ENCODE measurements around the gene DLGAP1.

The DLGAP1 gene

GRCh38 chr18:3870914-3871313 is 584.2 kb downstream of the DLGAP1 start:
- ChIA-PET CTCF (interaction anchor here (0.8 to 5.9 kb wide), 24 partner anchors 11 to 588 kb away, joined by 3 to 107 read pairs (median 9); no protein-coding TSS in a partner anchor), POLR2A (no interaction called here)
- no peaks in the 10 kb centered on the region for H3K36me3 ChIP-seq (ENCODE audit: control insufficient read depth in 2 of 2, insufficient read depth in 1 of 2, low read length in 2 of 2)
- TF ChIP-seq ZNF776 (tag by site-specific recombination; IDR thresholded peaks at IDR 0.05; ENCODE audit: borderline replicate concordance) (no peak), ZNF221 (tag by site-specific recombination; IDR thresholded peaks at IDR 0.05; ENCODE audit: borderline replicate concordance) (no peak), ZFP3 (tag by site-specific recombination; IDR thresholded peaks at IDR 0.05; ENCODE audit: low read depth) (no peak), ZNF391 (tag by site-specific recombination; IDR thresholded peaks at IDR 0.05; ENCODE audit: borderline replicate concordance, low read depth) (no peak), ZNF518A (tag by site-specific recombination; conservative IDR thresholded peaks at IDR 0.05; ENCODE audit: low read depth) (no peak), ZNF18 (tag by site-specific recombination; IDR thresholded peaks at IDR 0.05) (no peak), ZNF488 (tag by site-specific recombination; IDR thresholded peaks at IDR 0.05) (no peak), TSHZ1 (tag by site-specific recombination; IDR thresholded peaks at IDR 0.05; ENCODE audit: borderline replicate concordance) (no peak), ZNF23 (tag by site-specific recombination; IDR thresholded peaks at IDR 0.05; ENCODE audit: borderline replicate concordance) (no peak), ZNF701 (tag by site-specific recombination; IDR thresholded peaks at IDR 0.05) (no peak), ZNF157 (tag by site-specific recombination; IDR thresholded peaks at IDR 0.05) (no peak), ZBTB20 (tag by site-specific recombination; IDR thresholded peaks at IDR 0.05) (no peak), SCRT1 (tag by site-specific recombination; IDR thresholded peaks at IDR 0.05; ENCODE audit: borderline replicate concordance) (no peak), INSM2 (tag by site-specific recombination; IDR thresholded peaks at IDR 0.05) (no peak), PRDM6 (tag by site-specific recombination; IDR thresholded peaks at IDR 0.05) (no peak)
- H3K4me1 ChIP-seq (ENCODE audit: control insufficient read depth, insufficient read depth, low read length): peaks cover 9% of the 10 kb centered on the region
- no peaks in the 10 kb centered on the region for H3K9me3 ChIP-seq (ENCODE audit: control insufficient read depth, insufficient read depth, low read depth, low read length)
- H3K4me3 ChIP-seq (ENCODE audit: low read depth, low read length): no peak overlapping the region
- no peak overlapping the region for H3K27ac ChIP-seq (ENCODE audit: extremely low read depth, low read depth, low read length)
